IPS-18c (cell line): Measurements from ENCODE around the gene NBPF1.
A peak's percentile ranks its signal among the peaks of the same experiment; 100 is the strongest.
"Not testable (repeated sequence)": the region's sequence is repeated elsewhere in the genome, so short reads cannot be mapped to it uniquely, and the experiment has no call there.

ENCODE experiments used
- H3K4me3 ChIP-seq: 2 replicates; pipeline ENCODE4 v1.7.0; 2013; ENCODE audit warnings: low read depth, mild to moderate bottlenecking, low read length, moderate library complexity; ENCODE audit not compliant: insufficient read depth
- H3K9me3 ChIP-seq: one replicate; pipeline ENCODE4 v1.6.1; 2013; ENCODE audit warnings: mild to moderate bottlenecking, low read length, moderate library complexity; ENCODE audit not compliant: control insufficient read depth, insufficient read depth

The NBPF1 gene

GRCh38 chr1:16536796-16537195 is 76.6 kb downstream of the NBPF1 start:
- H3K9me3 ChIP-seq: not testable (repeated sequence)

GRCh38 chr1:16535898-16536297 is 77.5 kb downstream of the NBPF1 start:
- not testable (repeated sequence) for H3K9me3 ChIP-seq

More at GRCh38 chr1:16536796-16537195, 76.6 kb downstream of the NBPF1 start:
- not testable (repeated sequence) for H3K4me3 ChIP-seq

GRCh38 chr1:16535487-16535886 is 77.9 kb downstream of the NBPF1 start:
- not testable (repeated sequence) for H3K9me3 ChIP-seq
- H3K4me3 ChIP-seq: peak overlapping the region; percentile 76

More at GRCh38 chr1:16535898-16536297, 77.5 kb downstream of the NBPF1 start:
- H3K4me3 ChIP-seq: peak overlapping the region; percentile 76; the same call in 1 of the 2 replicates

- not testable (repeated sequence) for H3K9me3 ChIP-seq
- H3K4me3 ChIP-seq: peak overlapping the region; percentile 76; the same call in 1 of the 2 replicates
These were observed 78.4 kb downstream of the NBPF1 start for GRCh38 chr1:16534829-16535456.

GRCh38 chr1:16534239-16534828 is 79.0 kb downstream of the NBPF1 start:
- not testable (repeated sequence) for H3K9me3 ChIP-seq
- peak overlapping the region; percentile 24; the same call in 1 of the 2 replicates for H3K4me3 ChIP-seq

GRCh38 chr1:16532235-16532991 is 81.0 kb downstream of the NBPF1 start:
- not testable (repeated sequence) for H3K4me3 ChIP-seq, H3K9me3 ChIP-seq

DNA sequence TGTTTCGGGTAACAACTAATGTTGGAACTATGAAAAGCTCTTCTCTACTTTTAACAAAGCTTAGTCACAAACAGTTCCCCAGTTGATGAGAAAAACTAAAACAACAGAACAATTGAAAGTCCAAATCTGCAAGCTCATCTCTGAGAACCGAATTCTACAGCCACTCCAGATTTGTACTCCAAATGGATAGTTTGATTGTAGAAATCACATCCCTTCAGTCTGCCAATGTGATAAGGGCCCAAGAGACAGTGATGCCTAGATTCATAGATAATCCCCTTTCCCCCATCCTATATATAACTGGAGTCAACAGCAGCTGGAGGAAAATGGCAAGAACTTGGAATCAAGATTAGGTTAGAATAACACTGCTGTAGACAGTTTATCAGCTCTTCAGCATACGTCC is 85.0 kb downstream of the NBPF1 start:
- H3K9me3 ChIP-seq, H3K4me3 ChIP-seq: not testable (repeated sequence)

DNA sequence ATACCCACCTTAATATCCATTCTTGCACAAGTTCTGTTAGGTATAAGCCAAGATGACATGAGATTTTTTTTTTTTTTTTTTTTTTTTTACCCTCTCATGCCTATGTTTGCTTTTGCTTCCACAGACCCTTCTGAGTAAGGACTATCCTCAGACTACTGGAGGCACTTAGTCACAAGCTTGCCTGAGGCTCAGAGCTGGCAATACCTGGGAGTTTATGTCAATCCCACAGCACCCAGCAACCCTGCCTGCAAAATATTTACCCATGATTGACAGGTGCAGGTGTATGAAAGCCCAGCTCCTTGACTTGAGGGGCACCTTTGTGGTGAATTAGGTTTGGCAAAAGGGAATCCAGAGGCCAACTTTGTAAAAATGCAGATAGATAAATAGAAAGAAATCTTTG is 87.6 kb downstream of the NBPF1 start:
- H3K9me3 ChIP-seq, H3K4me3 ChIP-seq: not testable (repeated sequence)

GRCh38 chr1:16521679-16522078 is 91.7 kb downstream of the NBPF1 start:
- not testable (repeated sequence) for H3K4me3 ChIP-seq

DNA sequence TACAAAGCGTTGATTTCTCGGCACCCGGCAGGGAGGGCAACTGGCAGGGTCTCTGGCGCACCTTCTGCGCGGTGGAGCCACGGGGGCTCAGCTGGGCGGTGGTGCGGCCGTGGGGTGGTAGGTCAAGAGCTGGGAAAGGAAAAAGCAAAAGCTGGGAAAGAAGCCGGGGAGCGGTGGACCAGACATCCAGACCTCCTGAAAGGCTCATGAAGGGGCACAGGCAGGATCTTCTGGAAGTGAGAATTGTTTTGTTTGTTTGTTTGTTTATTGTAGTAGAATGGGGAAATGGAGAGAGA is 92.1 kb downstream of the NBPF1 start:
- H3K4me3 ChIP-seq: no peak overlapping the region
- no peaks in the 10 kb centered on the region for H3K9me3 ChIP-seq

More at GRCh38 chr1:16521679-16522078, 91.7 kb downstream of the NBPF1 start:
- H3K9me3 ChIP-seq: not testable (repeated sequence)

DNA sequence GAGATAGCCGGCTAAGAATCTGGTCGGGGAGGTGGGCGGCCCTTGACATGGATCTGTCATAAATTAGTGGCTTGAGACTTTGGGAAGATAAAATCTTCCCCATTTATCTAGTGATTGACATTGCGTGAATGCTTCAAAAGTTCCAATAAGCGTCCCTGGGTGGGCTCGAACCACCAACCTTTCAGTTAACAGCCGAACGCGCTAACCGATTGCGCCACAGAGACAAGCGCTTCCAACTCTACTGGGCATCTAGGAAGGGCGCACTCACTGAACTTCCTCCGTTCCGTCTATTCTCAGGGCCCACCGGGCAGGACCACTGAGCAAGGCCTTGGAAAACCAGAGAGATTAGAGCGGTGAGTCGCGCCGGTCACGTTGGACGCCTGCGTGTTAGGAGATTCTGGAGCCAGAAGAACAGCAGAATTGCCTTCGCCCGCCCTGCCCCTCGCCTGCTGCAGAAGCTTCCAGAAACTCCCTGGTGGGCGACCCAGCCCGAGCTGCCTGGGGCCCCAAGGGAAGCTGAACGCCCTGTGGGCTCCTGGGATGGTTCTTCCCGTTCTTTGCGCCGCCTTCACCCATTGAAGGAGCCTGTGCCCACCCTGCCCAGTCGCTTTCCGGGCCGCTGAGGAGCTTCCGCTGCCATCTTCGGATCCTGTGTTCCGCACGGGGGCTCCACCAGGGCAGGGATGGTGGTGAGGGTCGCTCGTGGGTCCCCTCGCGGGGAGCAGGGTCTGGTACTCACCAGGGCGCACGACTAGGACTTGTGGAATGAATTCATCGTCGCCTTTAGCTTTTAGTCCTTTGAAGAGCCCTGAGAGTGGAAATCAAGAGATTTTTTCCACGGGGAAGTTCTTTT is 92.7 kb downstream of the NBPF1 start:
- not testable (repeated sequence) for H3K9me3 ChIP-seq, H3K4me3 ChIP-seq

DNA sequence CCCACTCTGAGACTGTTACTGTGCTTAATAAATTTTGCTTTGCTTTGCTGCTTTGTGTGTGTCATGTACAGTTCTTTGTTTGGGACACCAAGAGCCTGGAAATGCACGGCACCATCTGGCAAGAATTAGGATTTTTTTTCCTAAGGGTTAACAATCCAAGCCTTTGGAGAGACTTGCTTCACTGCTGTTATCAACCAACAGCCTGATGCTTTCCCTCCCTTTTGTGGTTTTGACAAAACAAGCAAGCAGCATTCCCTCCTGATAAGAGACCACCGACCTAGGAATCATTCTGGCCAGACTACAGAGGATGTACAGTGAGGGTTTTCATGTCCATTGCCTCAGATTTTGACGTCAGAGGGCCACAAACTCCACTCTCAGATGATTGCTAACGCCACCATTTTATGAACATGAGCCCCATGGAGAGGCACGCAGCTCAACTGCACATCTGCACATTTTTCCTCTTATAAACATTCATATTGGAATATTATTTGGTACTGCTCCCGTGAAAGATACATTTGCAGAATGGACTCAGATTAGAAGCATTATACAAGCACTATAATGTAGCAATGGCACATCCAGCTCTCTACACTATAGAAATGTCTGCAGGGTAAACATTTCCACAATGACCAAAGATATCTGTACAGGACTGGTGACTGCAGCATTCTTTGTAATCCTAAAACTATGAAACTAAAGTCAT is 94.0 kb downstream of the NBPF1 start:
- not testable (repeated sequence) for H3K4me3 ChIP-seq, H3K9me3 ChIP-seq

DNA sequence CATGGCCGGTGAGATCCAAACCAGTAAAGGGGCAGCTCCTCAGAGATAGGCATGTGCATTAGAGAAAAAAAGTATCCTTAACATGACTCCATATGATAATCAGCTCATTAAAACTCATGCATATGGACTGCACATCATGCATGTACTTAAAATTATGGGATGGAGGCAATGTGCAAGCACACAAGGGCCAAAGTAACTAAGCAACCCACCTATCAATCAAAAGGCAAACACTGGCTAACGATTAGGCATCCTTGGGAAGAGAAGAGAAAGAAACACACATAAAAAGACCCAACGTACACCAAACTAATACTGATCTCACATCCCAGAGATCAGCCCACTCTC is 94.5 kb downstream of the NBPF1 start:
- H3K4me3 ChIP-seq, H3K9me3 ChIP-seq: not testable (repeated sequence)

DNA sequence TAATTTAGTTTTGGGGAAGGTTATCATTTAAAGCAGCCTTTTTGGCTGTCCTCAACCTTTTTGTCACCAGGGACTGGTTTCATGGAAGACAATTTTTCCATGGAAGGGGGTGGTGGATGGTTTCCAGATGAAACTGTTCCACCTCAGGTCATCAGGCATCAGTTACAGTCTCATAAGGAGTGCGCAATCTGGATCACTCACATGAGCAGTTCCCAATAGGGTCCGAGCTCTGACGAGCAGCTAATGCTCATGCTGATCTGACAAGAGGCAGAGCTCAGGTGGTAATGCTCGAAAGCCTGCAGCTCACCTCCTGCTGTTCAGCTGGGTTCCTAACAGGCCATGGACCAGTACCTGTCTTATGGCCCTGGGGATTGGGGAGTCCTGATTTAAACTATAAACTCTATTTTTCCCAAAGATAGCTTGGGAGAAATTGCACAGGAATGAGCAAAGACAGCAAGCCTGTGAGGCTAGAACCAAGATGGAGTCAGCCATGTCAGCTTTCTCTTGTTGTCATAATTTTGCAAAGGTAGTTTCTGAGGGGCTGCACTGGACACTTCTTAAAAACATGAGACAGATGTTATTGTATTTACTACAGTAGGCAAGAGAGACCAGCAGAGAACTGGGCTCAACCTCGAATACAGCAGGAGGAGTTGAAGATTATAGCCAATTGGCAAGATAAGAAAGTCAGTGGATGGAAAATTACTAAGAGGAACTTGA is 96.5 kb downstream of the NBPF1 start:
- not testable (repeated sequence) for H3K9me3 ChIP-seq, H3K4me3 ChIP-seq

DNA sequence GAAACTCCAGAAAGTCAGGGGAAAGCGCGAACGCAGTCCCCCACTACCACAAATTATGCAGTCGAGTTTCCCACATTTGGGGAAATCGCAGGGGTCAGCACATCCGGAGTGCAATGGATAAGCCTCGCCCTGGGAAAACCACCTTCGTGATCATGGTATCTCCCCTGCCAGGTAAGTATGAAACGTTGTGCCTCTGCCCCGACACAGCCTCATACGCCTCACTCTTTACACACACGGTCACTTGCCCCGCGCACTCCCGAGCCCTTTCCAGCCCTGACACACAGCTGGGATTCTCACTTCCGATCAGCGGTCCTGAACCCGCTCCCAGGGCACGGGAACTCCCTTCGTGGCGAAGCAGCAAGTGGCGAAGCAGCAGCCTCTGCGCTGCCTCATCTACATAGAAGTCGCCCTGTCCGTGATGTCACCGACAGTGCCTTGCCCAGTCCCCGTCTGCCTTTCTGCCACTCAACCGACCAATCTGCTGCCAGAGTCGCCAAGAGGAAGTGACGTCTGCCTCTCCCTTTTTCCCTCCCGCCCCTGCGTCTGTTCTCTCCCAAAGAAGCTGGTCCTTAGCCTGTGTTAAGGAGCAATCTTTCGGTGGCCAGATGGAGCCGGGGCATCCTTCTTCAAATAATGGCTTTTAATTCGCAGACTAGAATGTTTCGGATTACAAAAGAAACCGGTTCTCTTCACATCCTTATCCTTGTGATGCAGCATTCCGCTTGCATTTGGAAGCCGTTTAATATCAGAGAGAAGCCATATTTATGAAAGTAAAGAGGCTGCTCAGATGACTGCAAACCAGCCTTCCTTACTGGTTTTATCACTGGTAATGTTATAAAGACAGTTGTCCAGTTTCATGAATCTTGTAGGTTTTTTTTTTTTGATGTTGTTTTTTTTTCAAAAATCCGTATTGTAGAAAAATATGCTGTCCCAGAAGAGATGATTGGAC is 99.0 kb downstream of the NBPF1 start, which contains the start of gene RNU1-1:
Gene RNU1-1, minus strand, starts transcription at position 179 of the 949 bp plus-strand sequence.
- H3K4me3 ChIP-seq: peak within 1 kb of the TSS; percentile 34; the same call in 1 of the 2 replicates
- H3K9me3 ChIP-seq: not testable (repeated sequence)
